Measurements from ENCODE around the gene OXLD1.
"Not testable (repeated sequence)": the region's sequence is repeated elsewhere in the genome, so short reads cannot be mapped to it uniquely, and the experiment has no call there.

Gene OXLD1

DNA sequence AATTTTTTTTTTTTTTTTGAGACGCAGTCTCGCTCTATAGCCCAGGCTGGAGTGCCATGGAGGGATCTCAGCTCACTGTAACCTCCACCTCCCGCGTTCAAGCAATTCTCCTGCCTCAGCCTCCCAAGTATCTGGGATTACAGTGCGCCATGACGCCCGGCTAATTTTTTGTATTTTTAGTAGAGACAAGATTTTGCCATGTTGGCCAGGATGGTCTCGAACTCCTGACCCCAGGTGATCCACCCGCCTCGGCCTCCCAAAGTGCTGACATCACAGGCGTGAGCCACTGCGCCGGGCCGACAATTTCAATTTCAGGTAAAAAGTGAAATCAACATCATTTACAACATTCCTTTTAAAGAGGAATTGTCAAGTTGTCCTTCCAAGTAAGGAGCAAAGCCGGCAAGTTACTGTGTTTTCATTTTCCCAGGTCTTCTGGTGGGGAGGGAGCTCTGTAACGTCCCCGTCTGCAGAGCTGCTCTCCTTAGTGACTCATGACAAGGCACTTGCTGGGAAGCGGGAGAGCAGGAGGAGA is 30.4 kb downstream of the OXLD1 start:
- peak overlapping the region; percentile 66 for H3K9ac ChIP-seq (ENCODE audit: low read length)
- peak overlapping the region; percentile 78 for H3K4me3 ChIP-seq (ENCODE audit: low read length)
- H3K4me1 ChIP-seq (ENCODE audit: control insufficient read depth, insufficient read depth, low read length) = peaks cover 7% of the 10 kb centered on the region
- H3K27ac ChIP-seq (ENCODE audit: low read depth, low read length) = peak overlapping the region; percentile 88
- no peaks in the 10 kb centered on the region for H3K36me3 ChIP-seq (ENCODE audit: control insufficient read depth, insufficient read depth, low read length)
- H3K27me3 ChIP-seq (ENCODE audit: control insufficient read depth, insufficient read depth, low read length) = no peaks in the 10 kb centered on the region

DNA sequence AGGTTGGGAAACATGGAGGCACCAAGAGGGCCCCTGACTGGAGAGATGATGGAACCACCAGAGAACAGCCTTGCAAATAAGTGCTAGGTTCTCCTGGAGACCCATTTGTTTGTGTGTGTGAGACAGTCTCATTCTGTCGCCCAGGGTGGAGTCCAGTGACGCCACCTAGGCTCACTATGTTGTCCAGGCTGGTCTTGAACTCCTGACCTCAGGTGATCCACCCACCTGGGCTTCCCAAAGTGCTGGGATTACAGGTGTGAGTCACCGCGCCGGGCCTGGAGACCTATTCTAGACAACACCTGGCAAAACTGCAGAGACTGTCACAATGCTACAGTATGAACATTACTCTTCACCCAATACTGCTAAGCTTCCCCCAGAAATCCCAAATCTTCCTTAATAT is 31.0 kb downstream of the OXLD1 start:
- Histone ChIP-seq H3K4me3 (ENCODE audit: low read length) (peak overlapping the region; percentile 78), H3K27ac (ENCODE audit: low read depth, low read length) (no peak overlapping the region), H3K4me1 (ENCODE audit: control insufficient read depth, insufficient read depth, low read length) (peaks cover 7% of the 10 kb centered on the region), H3K9ac (ENCODE audit: low read length) (no peak overlapping the region), H3K27me3 (ENCODE audit: control insufficient read depth, insufficient read depth, low read length) (no peaks in the 10 kb centered on the region), H3K36me3 (ENCODE audit: control insufficient read depth, insufficient read depth, low read length) (no peaks in the 10 kb centered on the region)

DNA sequence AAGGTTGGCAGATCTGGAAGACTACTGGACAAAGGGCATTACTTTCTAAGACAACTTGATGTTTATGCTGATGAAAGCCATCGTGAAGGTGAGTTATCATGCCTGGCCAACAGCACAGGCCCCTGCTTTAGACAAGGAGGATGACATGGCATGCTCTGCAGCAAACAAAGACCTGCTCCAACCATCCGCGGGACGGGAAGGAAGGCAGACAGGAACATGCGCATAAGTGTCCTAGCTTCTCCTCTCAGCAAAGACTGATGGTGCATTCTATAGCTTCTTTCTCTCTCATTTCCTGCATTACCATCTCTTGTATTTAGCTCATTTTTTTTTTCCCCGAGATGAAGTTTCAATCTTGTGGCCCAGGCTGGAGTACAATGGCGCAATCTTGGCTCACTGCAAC is 34.9 kb downstream of the OXLD1 start:
- Histone ChIP-seq H3K4me3 (ENCODE audit: low read length) (no peak overlapping the region), H3K27ac (ENCODE audit: low read depth, low read length) (no peak overlapping the region), H3K4me1 (ENCODE audit: control insufficient read depth, insufficient read depth, low read length) (peaks cover 7% of the 10 kb centered on the region), H3K9ac (ENCODE audit: low read length) (no peak overlapping the region), H3K36me3 (ENCODE audit: control insufficient read depth, insufficient read depth, low read length) (no peaks in the 10 kb centered on the region), H3K27me3 (ENCODE audit: control insufficient read depth, insufficient read depth, low read length) (no peaks in the 10 kb centered on the region)

DNA sequence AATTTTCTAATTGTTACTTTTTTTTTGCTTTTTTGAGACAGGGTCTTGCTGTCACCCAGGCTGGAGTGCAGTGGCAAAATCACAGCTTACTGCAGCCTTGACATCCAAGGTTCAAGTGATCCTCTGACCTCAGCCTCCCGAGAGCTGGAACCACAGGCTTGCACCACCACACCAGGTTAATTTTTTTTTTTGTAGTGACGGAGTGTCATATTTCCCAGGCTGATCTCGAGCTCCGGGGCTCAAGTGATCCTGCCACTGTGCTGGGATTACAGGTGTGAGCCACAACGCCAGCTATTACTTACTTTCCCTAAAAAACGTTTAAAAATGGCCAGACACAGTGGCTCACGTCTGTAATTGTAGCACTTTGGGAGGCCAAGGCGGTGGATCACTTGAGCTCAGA is 36.1 kb downstream of the OXLD1 start:
- Histone ChIP-seq H3K27ac (ENCODE audit: low read depth, low read length) (no peak overlapping the region), H3K4me3 (ENCODE audit: low read length) (no peak overlapping the region), H3K36me3 (ENCODE audit: control insufficient read depth, insufficient read depth, low read length) (peaks cover 5% of the 10 kb centered on the region), H3K27me3 (ENCODE audit: control insufficient read depth, insufficient read depth, low read length) (no peaks in the 10 kb centered on the region), H3K4me1 (ENCODE audit: control insufficient read depth, insufficient read depth, low read length) (peaks cover under 1% of the 10 kb centered on the region), H3K9ac (ENCODE audit: low read length) (no peak overlapping the region)

DNA sequence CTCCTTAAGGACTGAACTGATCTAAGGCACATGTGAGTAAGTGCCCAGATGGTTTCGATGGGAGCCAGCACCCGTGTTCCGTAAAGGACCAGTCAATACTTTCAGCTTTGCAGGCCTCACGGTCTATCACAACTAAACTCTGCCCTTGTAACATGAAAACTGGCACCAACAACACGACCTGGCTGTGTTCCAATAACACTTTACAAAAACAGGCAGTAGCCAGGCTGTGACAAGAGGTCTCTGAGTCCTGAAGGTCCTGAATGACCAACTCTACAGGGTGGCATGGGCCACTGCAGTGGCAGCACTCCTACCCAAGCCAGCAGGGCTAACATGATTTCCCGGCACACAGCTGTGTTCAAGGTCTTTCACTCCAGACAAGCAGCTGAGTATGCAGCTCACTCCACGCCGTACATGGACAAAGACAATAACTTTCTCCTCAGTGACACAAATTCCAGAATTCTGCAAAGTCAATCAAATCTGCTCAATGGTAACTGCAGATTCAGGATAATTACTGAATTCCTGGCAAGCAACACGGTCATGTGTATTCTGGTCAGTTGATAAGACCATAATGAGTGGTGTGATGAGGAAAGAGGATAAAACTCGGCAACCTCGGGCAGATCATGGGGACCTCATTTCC is 44.8 kb downstream of the OXLD1 start:
- H3K4me3 ChIP-seq (ENCODE audit: low read length) = no peak overlapping the region
- no peak overlapping the region for H3K27ac ChIP-seq (ENCODE audit: low read depth, low read length)
- H3K9ac ChIP-seq (ENCODE audit: low read length) = no peak overlapping the region
- no peaks in the 10 kb centered on the region for H3K4me1 ChIP-seq (ENCODE audit: control insufficient read depth, insufficient read depth, low read length)
- no peaks in the 10 kb centered on the region for H3K27me3 ChIP-seq (ENCODE audit: control insufficient read depth, insufficient read depth, low read length)
- peaks cover 42% of the 10 kb centered on the region for H3K36me3 ChIP-seq (ENCODE audit: control insufficient read depth, insufficient read depth, low read length)

DNA sequence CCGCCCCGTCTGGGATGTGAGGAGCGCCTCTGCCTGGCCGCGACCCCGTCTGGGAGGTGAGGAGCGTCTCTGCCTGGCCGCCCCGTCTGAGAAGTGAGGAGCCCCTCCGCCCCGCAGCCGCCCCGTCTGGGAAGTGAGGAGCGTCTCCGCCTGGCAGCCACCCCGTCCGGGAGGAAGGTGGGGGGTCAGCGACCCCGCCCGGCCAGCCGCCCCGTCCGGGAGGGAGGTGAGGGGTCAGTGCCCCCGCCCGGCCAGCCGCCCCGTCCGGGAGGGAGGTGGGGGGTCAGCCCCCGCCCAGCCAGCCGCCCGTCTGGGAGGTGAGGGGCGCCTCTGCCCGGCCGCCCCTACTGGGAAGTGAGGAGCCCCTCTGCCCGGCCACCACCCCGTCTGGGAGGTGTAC is 48.1 kb downstream of the OXLD1 start:
- not testable (repeated sequence) for H3K9ac ChIP-seq (ENCODE audit: low read length); H3K4me3 ChIP-seq (ENCODE audit: low read length); H3K27ac ChIP-seq (ENCODE audit: low read depth, low read length); H3K4me1 ChIP-seq (ENCODE audit: control insufficient read depth, insufficient read depth, low read length); H3K27me3 ChIP-seq (ENCODE audit: control insufficient read depth, insufficient read depth, low read length)
- peaks cover 32% of the 10 kb centered on the region for H3K36me3 ChIP-seq (ENCODE audit: control insufficient read depth, insufficient read depth, low read length)

DNA sequence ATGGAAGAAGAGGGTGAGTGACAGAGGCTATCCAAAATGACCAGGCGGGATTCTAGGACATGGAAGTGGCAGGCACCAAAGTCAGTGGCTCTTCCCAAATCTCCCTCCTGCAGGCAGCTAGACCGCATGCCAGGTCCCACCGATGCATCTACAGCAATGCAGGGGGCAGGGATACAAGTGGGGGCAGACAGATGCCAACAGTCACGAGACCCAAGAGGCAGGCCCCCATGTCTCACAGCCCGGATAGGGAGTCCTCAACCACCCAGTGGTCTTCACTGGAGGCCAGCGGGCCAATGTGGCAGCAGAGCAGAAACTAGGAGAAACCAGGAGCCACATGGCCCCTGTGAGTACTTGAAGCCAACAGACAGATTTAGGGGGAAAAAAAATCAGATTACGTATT is 49.5 kb downstream of the OXLD1 start:
- Histone ChIP-seq H3K36me3 (ENCODE audit: control insufficient read depth, insufficient read depth, low read length) (peaks cover 33% of the 10 kb centered on the region), H3K27ac (ENCODE audit: low read depth, low read length) (no peak overlapping the region), H3K27me3 (ENCODE audit: control insufficient read depth, insufficient read depth, low read length) (no peaks in the 10 kb centered on the region), H3K4me1 (ENCODE audit: control insufficient read depth, insufficient read depth, low read length) (peaks cover 3% of the 10 kb centered on the region), H3K9ac (ENCODE audit: low read length) (no peak overlapping the region), H3K4me3 (ENCODE audit: low read length) (no peak overlapping the region)

DNA sequence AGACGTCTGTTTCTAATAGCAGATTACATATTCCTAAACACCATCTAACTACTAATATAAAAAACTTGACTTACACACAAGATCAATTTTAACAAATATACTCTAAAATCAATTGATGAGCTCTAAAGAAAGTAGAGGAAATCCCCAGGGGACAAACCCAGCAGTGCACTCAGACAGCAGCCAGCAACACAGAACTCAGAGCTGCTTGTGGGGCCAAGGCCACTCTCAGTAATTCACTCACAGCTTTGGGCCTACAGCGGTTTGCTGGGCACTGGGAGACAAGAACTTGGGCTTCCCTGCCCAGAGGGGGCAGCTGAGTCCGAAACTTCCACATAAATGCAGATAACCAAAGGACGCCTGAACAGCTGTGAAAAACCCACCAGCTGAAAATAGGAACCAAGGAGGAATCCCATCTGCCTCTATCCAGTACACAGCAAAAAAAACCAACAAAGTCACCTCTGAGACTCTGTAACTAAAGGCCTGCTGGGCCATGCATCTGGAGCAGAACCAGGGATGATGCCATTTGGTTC is 50.9 kb downstream of the OXLD1 start:
- Histone ChIP-seq H3K9ac (ENCODE audit: low read length) (no peak overlapping the region), H3K4me1 (ENCODE audit: control insufficient read depth, insufficient read depth, low read length) (peaks cover 3% of the 10 kb centered on the region), H3K27me3 (ENCODE audit: control insufficient read depth, insufficient read depth, low read length) (no peaks in the 10 kb centered on the region), H3K4me3 (ENCODE audit: low read length) (no peak overlapping the region), H3K27ac (ENCODE audit: low read depth, low read length) (no peak overlapping the region), H3K36me3 (ENCODE audit: control insufficient read depth, insufficient read depth, low read length) (peaks cover 20% of the 10 kb centered on the region)

Measured in rectal smooth muscle tissue (tissue), 1 donor.